Sigmoid colon (tissue), 4 donors: ENCODE data around the gene CPNE4.

Experiments
- EP300 ChIP-seq, 4 donors: sonication (generic); formaldehyde crosslinking; IDR thresholded peaks; one replicate each; pipeline ENCODE4 v1.6.1; 2017; ENCODE audit warnings: antibody characterized with exemption in 4 of 4
- POLR2A ChIP-seq, 2 donors: fragments of 450-650 bp; IDR thresholded peaks; one replicate each; pipeline ENCODE4 v1.6.1; 2016; ENCODE audit warnings: antibody characterized with exemption in 2 of 2, mild to moderate bottlenecking in 2 of 2, moderate library complexity in 2 of 2
- POLR2AphosphoS5 ChIP-seq, 4 donors: sonication (generic); formaldehyde crosslinking; IDR thresholded peaks; one replicate each; pipeline ENCODE4 v1.6.1; 2017; ENCODE audit warnings: antibody characterized with exemption in 4 of 4
- TF ChIP-seq, protein P1 (sequence below), 4 experiments: fragments of 450-650 bp in 3 of 4; fragments of 200-600 bp in 1 of 4; IDR thresholded peaks; one replicate each; pipeline ENCODE4 v1.5.1; 2016 to 2019; ENCODE audit warnings: antibody characterized with exemption in 4 of 4, mild to moderate bottlenecking in 3 of 4, moderate library complexity in 2 of 4

DNA sequence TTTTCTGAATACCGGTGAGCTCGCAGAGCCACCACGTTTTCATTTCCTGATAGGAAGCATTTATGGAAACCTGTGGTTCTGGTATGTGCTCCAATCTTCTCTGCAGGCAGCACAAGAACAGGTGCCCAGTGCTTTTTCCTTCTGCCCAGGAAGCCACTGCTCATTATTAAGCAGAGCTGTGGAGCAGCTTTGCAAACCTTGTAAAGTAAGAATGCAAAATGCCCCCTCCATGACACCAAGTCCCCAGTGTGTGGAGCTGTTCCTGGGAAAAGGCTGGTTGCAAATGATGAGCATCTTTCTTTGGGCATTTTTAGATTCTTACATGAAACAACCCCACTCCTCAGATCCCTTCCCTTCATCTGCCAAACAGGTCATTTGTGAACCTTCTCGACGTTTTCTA is 466.4 kb downstream of the CPNE4 start:
- TF ChIP-seq EP300 (IDR thresholded peaks at IDR 0.05) (no peak), POLR2A (IDR thresholded peaks at IDR 0.05) (no peak), POLR2AphosphoS5 (IDR thresholded peaks at IDR 0.05) (no peak)
- TF ChIP-seq, protein P1, sequence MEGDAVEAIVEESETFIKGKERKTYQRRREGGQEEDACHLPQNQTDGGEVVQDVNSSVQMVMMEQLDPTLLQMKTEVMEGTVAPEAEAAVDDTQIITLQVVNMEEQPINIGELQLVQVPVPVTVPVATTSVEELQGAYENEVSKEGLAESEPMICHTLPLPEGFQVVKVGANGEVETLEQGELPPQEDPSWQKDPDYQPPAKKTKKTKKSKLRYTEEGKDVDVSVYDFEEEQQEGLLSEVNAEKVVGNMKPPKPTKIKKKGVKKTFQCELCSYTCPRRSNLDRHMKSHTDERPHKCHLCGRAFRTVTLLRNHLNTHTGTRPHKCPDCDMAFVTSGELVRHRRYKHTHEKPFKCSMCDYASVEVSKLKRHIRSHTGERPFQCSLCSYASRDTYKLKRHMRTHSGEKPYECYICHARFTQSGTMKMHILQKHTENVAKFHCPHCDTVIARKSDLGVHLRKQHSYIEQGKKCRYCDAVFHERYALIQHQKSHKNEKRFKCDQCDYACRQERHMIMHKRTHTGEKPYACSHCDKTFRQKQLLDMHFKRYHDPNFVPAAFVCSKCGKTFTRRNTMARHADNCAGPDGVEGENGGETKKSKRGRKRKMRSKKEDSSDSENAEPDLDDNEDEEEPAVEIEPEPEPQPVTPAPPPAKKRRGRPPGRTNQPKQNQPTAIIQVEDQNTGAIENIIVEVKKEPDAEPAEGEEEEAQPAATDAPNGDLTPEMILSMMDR (IDR thresholded peaks at IDR 0.05): no peak
